ENCODE measurements around the gene IFIH1.
A peak's percentile ranks its signal among the peaks of the same experiment; 100 is the strongest.

Gene IFIH1

DNA sequence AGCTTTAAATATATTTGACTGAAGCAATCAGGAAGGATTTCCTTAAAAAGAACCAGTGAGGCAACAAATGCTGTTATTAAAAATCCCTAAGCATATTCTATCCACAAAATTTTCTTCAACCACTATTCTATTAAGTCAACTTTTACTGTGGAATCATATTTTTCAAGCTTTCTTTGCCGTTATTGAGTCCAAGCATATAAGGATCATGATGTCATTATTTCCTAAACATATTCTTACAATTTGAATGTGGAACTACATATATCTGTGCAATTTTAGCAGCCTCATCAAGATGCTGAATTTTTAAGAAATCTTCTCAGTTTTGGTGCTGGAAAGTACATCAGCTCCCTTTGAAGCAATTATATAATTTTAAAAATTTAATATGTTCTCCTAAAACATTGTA is 5.6 kb downstream of the IFIH1 start:
- FAIRE-seq (no peak), DNase-seq (ENCODE audit: low spot score) (no peak)

DNA sequence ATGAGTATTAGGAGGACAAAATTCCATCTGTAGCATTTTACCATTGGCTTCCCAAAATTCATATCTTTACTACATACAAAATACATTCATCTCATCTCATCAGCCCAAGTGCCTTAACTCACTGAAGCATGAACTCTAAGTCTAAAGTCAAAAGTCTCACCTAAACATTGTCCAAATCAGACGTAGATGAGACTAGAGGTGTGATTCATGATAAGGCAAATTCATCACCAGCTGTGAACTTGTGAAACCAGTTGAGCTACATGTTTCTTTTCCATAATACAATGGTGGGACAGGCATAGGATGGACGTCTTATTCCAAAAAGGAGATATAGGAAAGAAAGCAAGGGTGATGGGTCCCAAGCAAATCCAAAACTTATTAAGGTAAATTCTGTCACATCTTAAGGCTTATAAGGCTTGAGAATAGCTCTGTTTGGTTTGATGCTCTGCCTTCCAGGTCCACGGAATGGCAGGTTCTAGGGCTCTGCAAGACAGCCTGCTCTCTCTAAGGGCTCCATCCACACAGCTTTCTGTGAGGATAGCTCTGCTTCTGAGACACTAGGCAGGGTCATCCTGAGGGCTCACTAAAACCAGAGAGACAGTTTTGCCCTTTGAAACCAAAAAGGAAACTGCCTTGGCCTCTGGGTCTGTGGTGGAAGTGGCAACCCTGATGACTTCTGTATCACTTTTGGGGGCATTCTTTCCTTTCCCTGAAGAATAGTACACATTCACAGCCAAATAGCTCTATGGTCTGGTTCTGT is 9.6 kb downstream of the IFIH1 start:
- no peak for DNase-seq (ENCODE audit: low spot score)
- FAIRE-seq, result no peak

DNA sequence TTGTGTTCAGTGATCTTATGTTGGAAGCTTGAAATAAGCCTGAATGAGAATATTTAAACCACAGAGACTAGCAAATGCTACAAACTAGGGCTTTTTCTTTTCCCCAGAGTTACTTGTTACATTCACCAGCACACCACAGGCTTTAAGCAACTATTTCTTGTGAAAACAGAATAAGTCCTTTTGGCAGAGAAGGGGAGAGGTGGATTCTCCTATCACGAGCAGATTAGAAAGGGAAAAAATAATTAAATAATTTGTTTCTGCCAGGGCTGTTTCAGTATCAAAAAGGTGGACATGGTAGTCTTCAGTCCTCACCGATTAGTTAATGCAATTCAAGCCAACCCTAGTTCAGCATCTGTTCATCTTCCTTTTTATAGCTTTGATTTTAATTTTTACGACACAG is 12.6 kb downstream of the IFIH1 start:
- DNase-seq (ENCODE audit: low spot score) (no peak), FAIRE-seq (no peak)

DNA sequence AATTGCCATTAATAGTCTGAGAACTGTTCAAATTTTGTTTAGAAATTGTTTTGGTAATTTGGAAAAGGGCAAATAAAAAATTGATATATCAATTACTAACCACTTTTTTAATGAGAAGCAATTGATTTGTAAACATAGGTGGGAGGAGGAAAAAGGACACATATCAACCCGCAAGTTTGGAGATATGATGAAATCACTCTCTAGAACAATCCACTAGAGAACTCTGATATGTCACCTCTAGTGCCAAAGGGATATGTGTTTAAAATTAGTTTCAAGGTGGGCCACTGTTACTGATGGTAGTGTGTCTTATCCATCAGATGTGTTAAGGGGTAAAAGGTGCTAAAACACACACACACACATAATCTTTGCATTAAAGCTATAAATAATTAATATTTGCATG is 16.6 kb downstream of the IFIH1 start:
- no peak for FAIRE-seq
- DNase-seq (ENCODE audit: low spot score), result no peak

DNA sequence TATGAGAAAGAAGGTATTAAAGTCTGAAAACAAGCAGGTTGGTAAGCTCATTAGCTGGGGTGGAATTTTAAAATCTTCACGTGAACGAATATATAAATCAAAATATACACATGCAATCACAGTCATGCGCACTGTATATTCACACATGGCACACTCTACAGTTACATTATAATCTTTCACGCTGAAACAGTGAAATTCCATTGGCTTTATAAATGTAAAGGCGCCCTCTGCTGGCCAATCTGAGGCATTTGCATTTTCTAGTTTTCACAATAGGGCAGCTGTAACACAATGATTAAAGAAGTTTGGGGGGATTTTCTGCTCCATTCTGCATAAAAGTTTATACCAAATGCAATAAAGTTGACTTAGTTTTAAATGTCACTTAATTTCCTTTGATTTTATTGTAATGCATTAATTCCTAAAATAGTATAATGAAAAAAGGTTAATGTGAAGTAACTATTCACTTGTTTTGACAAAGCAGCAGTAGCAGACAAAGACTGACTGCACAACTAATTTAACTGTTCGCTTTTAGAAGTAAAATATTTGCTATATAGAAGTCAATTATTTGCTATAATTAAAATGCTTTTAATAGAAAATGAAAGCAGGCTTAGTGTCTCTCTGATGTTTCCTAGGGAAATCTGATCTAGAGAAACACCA is 17.2 kb downstream of the IFIH1 start:
- DNase-seq (ENCODE audit: low spot score) (peak; percentile 53), FAIRE-seq (peak; percentile 74)

DNA sequence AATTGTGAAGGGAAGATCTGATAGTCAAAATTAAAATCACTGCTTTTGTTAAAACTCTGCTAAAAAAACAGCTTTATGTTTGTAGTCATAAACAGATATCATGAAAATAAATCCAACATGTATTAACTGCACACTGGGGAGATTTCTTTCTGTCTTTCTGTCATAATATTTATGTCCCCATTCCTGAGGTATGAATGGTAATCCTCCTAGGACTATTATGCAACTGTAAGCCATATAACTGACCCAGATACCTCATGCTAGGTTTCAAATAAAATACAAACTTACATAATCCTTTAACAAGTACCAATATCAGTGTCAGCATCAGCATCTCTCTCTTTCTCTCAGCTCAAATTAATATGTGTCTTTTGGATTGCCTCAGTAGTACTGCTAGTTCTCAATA is 18.2 kb downstream of the IFIH1 start:
- FAIRE-seq, result no peak
- DNase-seq (ENCODE audit: low spot score), result no peak

DNA sequence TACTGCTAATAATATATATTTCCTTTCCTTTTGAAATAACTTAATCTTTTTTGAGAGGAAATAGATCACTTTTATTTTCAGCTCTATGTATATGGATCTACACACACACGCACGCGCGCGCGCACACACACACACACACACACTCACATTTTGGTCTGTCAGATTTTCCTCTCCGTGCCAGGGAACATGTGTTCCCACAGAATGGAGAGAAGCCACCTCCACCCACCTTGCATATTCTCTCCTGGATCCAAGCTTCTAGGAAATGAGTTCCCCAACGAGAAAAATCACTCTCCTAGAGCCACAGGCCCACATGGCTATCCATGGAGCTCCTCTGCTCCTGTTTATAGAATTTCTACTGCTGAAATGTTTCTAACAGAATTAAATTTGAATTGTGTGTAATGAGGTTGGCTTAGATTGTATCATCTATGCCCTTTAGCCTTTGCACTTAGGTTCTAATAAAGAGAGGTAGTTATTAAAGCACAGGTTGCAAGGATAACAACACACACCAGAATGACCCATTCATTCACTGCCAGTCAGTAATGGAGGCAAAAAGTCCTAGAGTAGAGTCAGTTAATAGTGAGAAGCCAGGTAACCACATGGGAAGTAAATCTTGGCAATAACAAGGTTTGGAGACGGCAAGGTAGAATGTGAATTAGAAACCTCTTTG is 19.7 kb downstream of the IFIH1 start:
- FAIRE-seq, result no peak
- no peak for DNase-seq (ENCODE audit: low spot score)

DNA sequence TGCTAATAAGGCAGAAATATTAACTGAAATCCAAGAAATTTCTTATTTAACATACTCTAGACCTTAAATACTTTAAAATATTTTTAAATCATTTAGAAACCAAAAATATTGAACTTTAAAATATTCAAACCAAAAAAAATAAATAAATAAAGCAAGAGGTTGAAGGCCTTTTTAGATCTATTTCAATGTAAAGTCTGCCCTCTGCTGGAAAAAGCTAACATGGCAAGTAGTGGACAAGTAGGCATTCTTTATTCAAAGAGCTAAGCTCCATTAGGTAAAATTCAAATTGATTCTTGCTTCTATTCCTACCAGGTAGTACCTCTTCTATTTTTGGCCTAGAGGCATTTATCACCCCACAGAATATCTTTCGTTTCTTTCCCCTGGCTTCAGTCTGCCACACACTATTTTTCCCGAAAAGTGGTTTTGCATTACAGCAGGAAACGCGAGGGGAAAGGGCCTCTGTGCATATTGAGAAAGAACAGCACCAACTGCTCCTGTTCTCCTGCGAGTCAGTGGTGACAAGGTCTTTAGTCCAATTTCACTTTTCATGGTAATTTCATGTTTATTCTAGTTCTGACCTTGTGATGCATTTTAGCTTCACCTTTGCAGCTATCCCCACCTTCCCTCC is 20.4 kb downstream of the IFIH1 start:
- DNase-seq (ENCODE audit: low spot score) (peak; percentile 56), FAIRE-seq (peak; percentile 92)

DNA sequence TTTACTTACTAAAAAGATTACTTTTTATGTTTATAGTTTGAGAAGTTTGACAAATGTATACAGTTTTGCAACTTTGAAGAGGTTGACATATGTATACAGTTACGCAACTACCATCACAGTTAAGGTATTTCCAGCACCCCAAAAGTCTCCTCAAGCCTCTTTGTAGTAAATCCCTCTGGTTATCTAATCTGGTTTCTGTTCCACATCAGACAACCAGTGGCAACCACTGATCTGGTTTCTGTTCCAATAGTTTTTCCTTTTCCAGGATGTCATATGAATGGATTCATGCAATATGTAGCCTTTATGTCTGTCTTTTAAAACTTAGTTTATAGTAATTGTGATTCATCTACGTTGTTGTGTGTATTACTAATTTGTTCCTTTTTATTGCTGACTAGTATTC is 23.5 kb downstream of the IFIH1 start:
- no peak for DNase-seq (ENCODE audit: low spot score)

DNA sequence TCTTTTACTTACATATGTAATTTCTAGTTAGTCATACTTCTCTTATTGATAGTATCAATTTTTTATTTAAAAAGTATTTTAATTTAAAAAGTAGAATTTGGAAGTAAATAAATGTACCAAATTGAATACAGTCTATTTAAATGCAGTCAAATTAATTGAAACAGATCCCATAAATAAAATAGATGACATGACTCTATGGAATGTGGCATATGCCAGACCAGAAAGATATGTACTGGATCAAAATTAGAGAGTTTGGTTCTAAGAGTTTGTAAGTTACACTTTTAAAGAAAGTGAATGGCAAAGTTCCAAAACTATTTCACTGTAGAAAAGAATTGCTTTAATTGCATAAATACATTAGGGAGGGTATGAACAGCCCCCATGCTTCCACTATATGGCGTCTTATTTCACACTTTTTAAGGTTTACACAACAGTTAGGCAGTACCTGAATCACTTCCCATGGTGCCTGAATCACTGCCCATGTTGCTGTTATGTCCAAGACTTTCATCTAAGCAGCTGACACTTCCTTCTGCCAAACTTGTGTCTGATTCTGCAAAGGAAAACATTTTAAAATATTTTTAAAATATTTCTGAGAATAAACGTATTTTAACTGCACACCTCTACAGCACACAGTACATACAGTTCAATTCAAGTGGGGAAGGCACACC is 25.2 kb downstream of the IFIH1 start:
- DNase-seq (ENCODE audit: low spot score) (no peak), FAIRE-seq (no peak)

More for the DNA sequence above, 23.5 kb downstream of the IFIH1 start:
- no peak for FAIRE-seq

DNA sequence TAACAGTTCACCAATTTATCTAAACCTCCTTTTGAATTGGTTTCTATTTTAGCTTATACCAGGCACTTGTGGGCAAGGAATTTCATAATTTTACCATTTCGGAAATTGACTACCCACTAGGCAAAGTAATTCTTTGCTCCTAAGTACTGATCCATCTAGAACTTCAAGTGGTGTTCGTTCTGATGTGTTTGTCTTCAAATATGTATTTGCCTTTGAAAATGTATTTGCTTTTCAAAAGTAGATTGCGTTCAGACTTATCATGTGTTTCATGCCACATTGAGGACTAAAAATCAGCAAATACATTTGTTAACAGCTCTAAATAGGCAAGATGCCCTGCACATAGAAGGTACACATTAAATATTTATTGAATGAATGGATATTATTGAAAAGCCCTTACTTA is 26.7 kb downstream of the IFIH1 start:
- FAIRE-seq (no peak), DNase-seq (ENCODE audit: low spot score) (no peak)

DNA sequence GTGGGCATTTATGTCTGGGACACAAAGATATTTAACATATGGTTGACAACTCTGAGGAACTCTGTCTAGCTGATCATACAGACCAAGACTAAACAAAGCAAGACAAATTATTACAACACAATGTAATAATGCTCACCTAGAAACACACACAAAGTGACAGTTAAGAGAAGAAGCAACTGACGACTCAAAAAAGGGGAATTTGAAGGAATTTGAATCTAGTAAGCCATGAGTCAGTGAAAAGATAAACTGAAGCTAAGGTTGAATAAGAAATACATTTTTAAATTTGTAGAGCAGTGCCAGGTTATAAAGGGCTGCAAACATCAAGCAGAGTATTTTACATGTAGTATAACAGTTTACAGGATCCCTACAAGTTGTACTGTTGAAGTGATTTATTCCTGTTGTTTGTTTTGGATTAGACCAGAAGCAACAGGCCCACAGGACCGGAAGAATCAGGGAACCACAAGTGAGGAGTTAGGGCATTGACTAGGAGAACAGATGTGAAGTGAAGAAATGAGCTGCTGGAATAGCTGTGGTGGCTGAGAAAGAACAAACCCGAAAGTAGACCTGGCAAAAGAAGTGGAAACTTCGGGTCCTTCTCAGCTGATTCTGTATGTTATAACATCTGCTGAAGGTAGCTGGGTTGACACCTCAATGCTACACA is 35.6 kb downstream of the IFIH1 start:
- no peak for FAIRE-seq
- no peak for DNase-seq (ENCODE audit: low spot score)

DNA sequence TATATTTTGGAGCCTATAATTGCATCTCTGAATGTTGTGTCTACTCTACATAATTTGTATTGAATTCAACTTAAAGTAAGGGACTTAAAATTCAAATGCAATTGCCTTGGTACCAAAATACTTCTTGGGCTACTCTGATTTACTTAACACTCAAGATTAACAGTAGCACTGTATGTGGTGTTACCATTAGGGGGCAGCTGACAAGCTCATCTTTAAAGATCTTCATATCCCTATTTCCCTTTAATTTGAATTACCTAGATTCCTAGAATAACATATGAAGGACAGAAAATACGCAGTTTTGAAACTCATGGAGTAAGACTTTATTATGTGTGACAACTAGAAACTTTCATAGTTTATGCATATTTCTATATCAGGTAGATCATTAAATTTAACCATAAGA is 37.8 kb downstream of the IFIH1 start:
- DNase-seq (ENCODE audit: low spot score), result no peak
- FAIRE-seq, result no peak

DNA sequence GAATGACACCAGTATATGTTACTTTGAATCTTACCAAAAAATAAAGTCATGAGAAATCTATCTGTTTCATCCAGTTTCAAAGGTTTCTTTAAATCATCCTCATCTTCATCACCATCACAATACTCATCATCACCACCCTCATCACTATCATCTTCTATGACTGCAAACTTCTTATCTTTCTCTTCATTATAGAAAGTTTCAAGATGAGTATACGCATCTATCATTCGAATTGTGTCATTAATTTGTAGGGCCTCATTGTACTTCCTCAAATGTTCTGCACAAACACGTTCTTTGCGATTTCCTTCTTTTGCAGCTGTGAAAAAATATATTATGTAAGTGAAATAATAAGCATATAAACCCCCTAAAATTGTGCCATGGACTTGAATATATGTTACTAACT is 41.1 kb downstream of the IFIH1 start:
- FAIRE-seq (no peak), DNase-seq (ENCODE audit: low spot score) (no peak)

DNA sequence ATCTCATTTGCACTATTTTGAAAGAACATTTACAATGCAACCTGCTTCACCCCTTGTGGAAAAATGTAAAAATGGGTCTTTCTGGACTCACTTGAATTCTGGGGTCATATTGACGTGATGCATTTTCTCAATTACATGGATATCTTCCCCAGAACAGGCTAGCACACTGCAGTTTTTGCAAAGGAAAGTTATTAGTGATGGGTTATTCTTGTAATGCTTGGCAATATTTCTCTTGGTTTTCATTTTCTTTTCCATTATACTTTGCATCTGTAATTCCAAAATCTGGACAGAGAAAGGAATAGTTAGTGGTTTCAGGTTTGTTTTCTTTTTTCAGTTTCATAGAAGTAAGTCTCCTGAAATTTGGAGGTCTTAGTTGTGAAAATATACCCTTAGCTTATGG is 50.5 kb downstream of the IFIH1 start:
- FAIRE-seq, result no peak

DNA sequence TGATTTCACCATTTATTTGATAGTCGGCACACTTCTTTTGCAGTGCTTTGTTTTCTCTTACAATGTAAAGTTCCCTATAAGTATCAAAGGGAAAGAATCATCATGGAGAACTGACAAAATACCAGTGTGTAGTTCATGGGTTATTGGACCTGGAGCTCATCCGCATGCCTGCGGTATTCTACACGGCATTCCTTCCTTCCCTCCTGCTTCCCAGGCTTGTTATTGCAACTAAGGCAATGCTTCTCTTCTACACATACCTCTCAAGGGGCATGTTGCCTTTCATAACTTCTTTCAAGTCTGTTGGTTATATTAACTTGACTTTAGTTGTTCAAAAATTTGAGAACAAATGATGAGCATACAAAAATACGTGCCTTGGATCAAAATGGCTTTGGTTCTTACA is 51.0 kb downstream of the IFIH1 start:
- no peak for FAIRE-seq

More for the DNA sequence above, 50.5 kb downstream of the IFIH1 start:
- no peak for DNase-seq (ENCODE audit: low spot score)

DNA sequence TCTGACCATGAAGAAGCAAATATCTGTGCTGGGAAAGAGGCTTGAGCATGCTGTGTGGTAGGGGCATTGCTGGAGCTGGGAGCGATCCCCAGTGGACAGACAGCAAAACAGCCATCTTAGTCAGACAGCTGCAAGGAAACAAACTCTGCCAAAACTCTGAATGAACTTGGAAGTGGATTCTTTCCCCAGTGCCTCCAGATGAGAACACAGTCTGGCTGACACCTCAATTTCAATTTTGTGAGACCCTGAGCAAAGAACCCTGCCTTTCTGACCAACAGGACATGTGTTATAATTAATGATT is 52.1 kb downstream of the IFIH1 start:
- FAIRE-seq, result no peak
- DNase-seq (ENCODE audit: low spot score), result no peak

More for the DNA sequence above, 51.0 kb downstream of the IFIH1 start:
- no peak for DNase-seq (ENCODE audit: low spot score)

DNA sequence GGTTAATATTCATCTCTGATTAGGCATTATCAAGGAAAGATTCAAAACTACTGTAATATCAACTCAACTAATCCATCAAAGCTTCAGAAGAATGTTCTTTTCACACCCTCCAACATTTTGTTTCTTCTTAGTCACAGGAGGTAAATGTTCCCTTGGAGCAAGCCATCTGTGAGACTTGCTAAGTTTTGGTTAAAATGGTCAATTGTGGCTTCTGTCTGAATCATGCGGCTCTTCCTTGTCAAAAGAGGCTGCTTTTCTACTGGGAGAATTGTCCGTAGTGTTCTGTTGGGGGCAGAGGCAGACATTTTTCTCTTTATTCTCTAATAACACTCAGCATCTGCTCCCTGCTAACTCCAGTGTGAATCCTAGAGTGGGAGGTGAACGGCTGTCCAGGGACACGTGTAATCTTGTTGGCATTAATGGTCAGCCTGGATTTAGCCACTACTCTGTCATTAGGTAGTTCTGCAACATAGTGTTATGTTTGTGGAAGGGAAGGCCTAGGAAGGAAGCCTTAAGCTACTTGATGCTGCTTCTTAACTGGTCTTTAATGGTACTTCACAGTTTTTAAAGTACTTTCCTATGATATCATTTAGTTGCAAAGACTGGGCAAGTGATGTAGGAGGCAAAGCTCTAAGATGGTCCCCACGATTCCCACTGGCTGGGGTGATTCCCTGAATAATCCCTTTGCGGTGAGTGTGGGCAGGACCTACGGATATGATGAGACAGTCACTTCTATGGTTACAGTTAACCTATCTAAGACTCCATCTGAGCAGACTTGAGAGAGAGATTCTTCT is 52.6 kb downstream of the IFIH1 start:
- DNase-seq (ENCODE audit: low spot score) (no peak), FAIRE-seq (no peak)

DNA sequence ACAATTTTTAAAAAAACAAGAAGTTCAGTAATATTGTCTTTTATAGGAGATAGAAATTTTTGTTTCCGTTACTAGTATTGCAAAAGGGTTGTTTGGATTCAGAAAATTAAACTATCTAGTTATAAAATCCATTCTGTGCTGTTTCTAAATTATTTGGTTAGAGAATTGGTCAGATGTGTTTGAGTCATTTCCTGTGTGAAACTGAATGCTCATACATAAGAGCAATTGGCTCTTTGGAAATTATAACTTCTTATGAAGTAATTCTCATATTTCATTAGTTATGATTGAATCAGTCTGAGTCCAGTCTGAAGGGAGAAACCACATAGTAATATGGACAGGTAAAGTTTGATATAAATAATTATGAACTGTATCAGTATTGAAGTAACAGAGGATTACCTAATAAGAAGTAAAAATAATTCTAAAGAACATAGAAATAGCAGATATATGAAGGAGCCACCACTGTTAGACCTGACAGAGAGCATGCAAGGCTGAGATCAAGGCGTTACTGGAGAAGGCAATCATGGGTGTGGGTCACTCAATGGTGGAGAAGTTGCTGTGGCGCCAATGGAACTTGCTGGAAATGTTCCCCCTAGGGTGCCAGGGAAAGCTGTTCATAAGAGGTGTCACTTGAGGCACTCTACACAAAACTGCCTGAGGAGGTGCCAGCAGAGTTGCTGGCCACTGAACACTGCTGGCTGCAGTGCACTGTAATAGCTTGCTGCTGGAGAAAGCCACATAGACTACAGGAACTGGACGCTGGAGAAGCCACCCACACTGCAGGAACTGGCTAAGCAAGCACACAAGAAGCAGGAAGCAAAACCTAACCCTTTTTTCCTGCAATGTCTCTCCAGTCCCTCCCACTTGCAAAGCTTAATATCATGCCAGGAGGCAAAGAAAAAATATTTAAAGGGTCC is 57.2 kb downstream of the IFIH1 start:
- DNase-seq (ENCODE audit: low spot score) (no peak), FAIRE-seq (peak; percentile 45)
